Upper lobe of left lung (tissue), 6 donors: ENCODE measurements around the gene MTSS2. TPM values are rescaled to one million over a fixed set of nuclear protein-coding genes. Genes with fewer than 3 reads are reported as not detected.

Experiments used
- ATAC-seq, 2 donors: fragments of 200-7000 bp; cut with Tn5 transposase; one replicate each; pipeline ENCODE4 v1.9.1; 2022; ENCODE audit warnings: mild to moderate bottlenecking in 2 of 2, moderate library complexity in 2 of 2; ENCODE audit not compliant: low FRiP score in 2 of 2
- DNase-seq, 2 donors: peaks; one replicate each; pipeline ENCODE4 v3.0.0-alpha.2; 2019 to 2020
- H3K27ac ChIP-seq, 4 donors: fragments of 200-600 bp; sonication (generic); one replicate each; pipeline ENCODE4 v1.5.1; 2016 to 2019
- H3K27me3 ChIP-seq, 4 donors: fragments of 200-600 bp; sonication (generic); one replicate each; pipeline ENCODE4 v1.5.1; 2017 to 2019
- H3K36me3 ChIP-seq, 4 donors: fragments of 200-600 bp; sonication (generic); one replicate each; pipeline ENCODE4 v1.5.1; 2016 to 2019
- H3K4me1 ChIP-seq, 4 donors: fragments of 200-600 bp; sonication (generic); one replicate each; pipeline ENCODE4 v1.5.1; 2018 to 2019
- H3K4me3 ChIP-seq, 4 donors: fragments of 200-600 bp; sonication (generic); one replicate each; pipeline ENCODE4 v1.5.1; 2017 to 2019; ENCODE audit warnings: mild to moderate bottlenecking in 2 of 4, moderate library complexity in 1 of 4
- H3K9me3 ChIP-seq, 4 donors: fragments of 200-600 bp; sonication (generic); one replicate each; pipeline ENCODE4 v1.5.1; 2018 to 2019
- CTCF ChIP-seq, 6 experiments: fragments of 450-650 bp in 4 of 6; fragments of 200-600 bp in 2 of 6; sonication (generic) in 2 of 6; IDR thresholded peaks; one replicate each; pipeline ENCODE4 v1.5.1; 2016 to 2019; ENCODE audit warnings: antibody characterized with exemption in 6 of 6
- EP300 ChIP-seq, 4 donors: sonication (generic); formaldehyde crosslinking; IDR thresholded peaks; one replicate each; pipeline ENCODE4 v1.5.1; 2017; ENCODE audit warnings: antibody characterized with exemption in 4 of 4, control low read depth in 2 of 4
- POLR2A ChIP-seq, 4 donors: fragments of 450-650 bp; IDR thresholded peaks; one replicate each; pipeline ENCODE4 v1.5.1; 2016 to 2017; ENCODE audit warnings: antibody characterized with exemption in 4 of 4, mild to moderate bottlenecking in 2 of 4
- POLR2AphosphoS5 ChIP-seq, 2 donors: sonication (generic); formaldehyde crosslinking; IDR thresholded peaks; one replicate each; pipeline ENCODE4 v1.5.1; 2017; ENCODE audit warnings: antibody characterized with exemption in 2 of 2
- WGBS, 2 donors: methylation state at CpG; one replicate each; pipeline ENCODE4 v1.1.5; 2017 to 2018; 5-methylcytosine and 5-hydroxymethylcytosine counted together
- total RNA-seq, 6 donors: library from RNA; depleted of rRNA in 4 of 6; stranded (reverse); fragments of >200 nt in 4 of 6; gene quantifications; one replicate each; pipeline versions ENCODE4 v1.1.0 to v1.2.1, GENCODE V29; 2016 to 2021
- donor health status: DM: no; HTN: no; CAD: no; lungs with moderate emphysema.
- donor health status: DM: no; HTN: yes; CAD: no; lungs with severe emphysema.

The MTSS2 gene
- 100 to 1,000 TPM in 1 of 6 donors, 10 to 100 TPM in 5; 40.7 to 202 (median 72.4) TPM for total RNA-seq

GRCh38 chr16:70685938-70686375 is at the start of gene MTSS2:
MTSS2 (minus strand) TSS chr16:70686053; CDS start chr16:70685791, 262 bp downstream.
- Histone ChIP-seq H3K36me3 (no peaks in the 10 kb centered on the region), H3K4me3 (peak within 1 kb of the TSS; percentile 65 to 88 (median 76)), H3K27ac (peak within 1 kb of the TSS; percentile 85 to 93 (median 91)), H3K9me3 (no peaks in the 10 kb centered on the region), H3K27me3 (peaks cover 0 to 3% (median 0%) of the 10 kb centered on the region in 4 donors), H3K4me1 (peaks cover 91 to 98% (median 92%) of the 10 kb centered on the region in 4 donors)
- peak; percentile 34 to 81 for ATAC-seq
- DNase-seq = peak; percentile 84 to 96
- TF ChIP-seq POLR2AphosphoS5 (IDR thresholded peaks at IDR 0.05) (peak in 1 of 2 donors; percentile 76), CTCF (IDR thresholded peaks at IDR 0.05) (peak in 1 of 6 experiments; percentile 32), POLR2A (IDR thresholded peaks at IDR 0.05) (peak in 1 of 4 donors; percentile 70), EP300 (IDR thresholded peaks at IDR 0.05) (no peak)
- WGBS, 2 donors = 2% methylated on average over 21 of the region's 72 CpGs; no CpG with 5 or more reads in 1 of the 2 donors

GRCh38 chr16:70735141-70735979 is 49.5 kb upstream of the MTSS2 start:
- TF ChIP-seq POLR2AphosphoS5 (IDR thresholded peaks at IDR 0.05) (peak in 1 of 2 donors; percentile 27), POLR2A (IDR thresholded peaks at IDR 0.05) (no peak), CTCF (IDR thresholded peaks at IDR 0.05) (no peak), EP300 (IDR thresholded peaks at IDR 0.05) (peak in 1 of 4 donors; percentile 14)
- Histone ChIP-seq H3K4me1 (peaks cover 32 to 49% (median 47%) of the 10 kb centered on the region in 4 donors), H3K36me3 (peaks cover 0 to 12% (median 7%) of the 10 kb centered on the region in 4 donors), H3K27ac (peak overlapping the region; percentile 66 to 90 (median 84)), H3K9me3 (no peaks in the 10 kb centered on the region), H3K4me3 (no peak overlapping the region), H3K27me3 (no peaks in the 10 kb centered on the region)
- ATAC-seq = peak in 1 of 2 donors; percentile 57
- WGBS, 2 donors = 77 to 84% methylated on average over 11 to 13 of the region's 13 CpGs
- no peak for DNase-seq

GRCh38 chr16:70734522-70735095 is 48.8 kb upstream of the MTSS2 start:
- no peak for TF ChIP-seq CTCF (IDR thresholded peaks at IDR 0.05)
- 91 to 92% methylated on average over 4 of the region's 4 CpGs for WGBS, 2 donors
- no peak overlapping the region for H3K4me3 ChIP-seq

GRCh38 chr16:70730944-70731343 is 45.1 kb upstream of the MTSS2 start:
- peaks cover 18 to 29% (median 24%) of the 10 kb centered on the region in 4 donors for H3K4me1 ChIP-seq
- DNase-seq (no peak), ATAC-seq (no peak)
- H3K9me3 ChIP-seq = no peaks in the 10 kb centered on the region
- WGBS, 2 donors = 92 to 97% methylated on average over 3 of the region's 3 CpGs
- H3K36me3 ChIP-seq = peaks cover 0 to 19% (median 8%) of the 10 kb centered on the region in 4 donors
- no peaks in the 10 kb centered on the region for H3K27me3 ChIP-seq
- TF ChIP-seq POLR2AphosphoS5 (IDR thresholded peaks at IDR 0.05) (no peak), CTCF (IDR thresholded peaks at IDR 0.05) (no peak), POLR2A (IDR thresholded peaks at IDR 0.05) (no peak), EP300 (IDR thresholded peaks at IDR 0.05) (no peak)
- no peak overlapping the region for H3K27ac ChIP-seq
- H3K4me3 ChIP-seq = no peak overlapping the region

More at GRCh38 chr16:70734522-70735095, 48.8 kb upstream of the MTSS2 start:
- H3K4me1 ChIP-seq = peaks cover 28 to 43% (median 42%) of the 10 kb centered on the region in 4 donors
- peak overlapping the region; percentile 26 to 90 (median 84) for H3K27ac ChIP-seq
- DNase-seq (no peak), ATAC-seq (no peak)
- no peaks in the 10 kb centered on the region for H3K27me3 ChIP-seq
- H3K36me3 ChIP-seq = peaks cover 0 to 9% (median 8%) of the 10 kb centered on the region in 4 donors
- H3K9me3 ChIP-seq = no peaks in the 10 kb centered on the region
